ENCODE measurements around the gene B4GAT1.

- TF ChIP-seq GATA3 (IDR thresholded peaks at IDR 0.05; ENCODE audit: low read depth, low read length), result no peak
- no peak for TF ChIP-seq GATA2 (IDR thresholded peaks at IDR 0.05; ENCODE audit: low read depth, low read length)
These were observed 12.6 kb downstream of the B4GAT1 start for GRCh38 chr11:66334605-66335442.
